Stomach (tissue), 9 donors: ENCODE data around the gene GRIA1. TPM values are rescaled to one million over a fixed set of nuclear protein-coding genes. Genes with fewer than 3 reads are reported as not detected.

ENCODE experiments used
- DNase-seq, 2 donors: peaks; one replicate each; pipeline versions ENCODE4 v3.0.0 to v3.0.0-alpha.2; 2013 to 2019
- H3K27ac ChIP-seq, 5 donors: fragments of 200-600 bp in 4 of 5; sonication (generic) in 4 of 5; one replicate each; pipeline ENCODE4 v1.5.1; 2013 to 2019; ENCODE audit warnings: mild to moderate bottlenecking in 1 of 5, moderate library complexity in 1 of 5
- H3K27me3 ChIP-seq, 3 donors: fragments of 200-600 bp; sonication (generic); one replicate each; pipeline ENCODE4 v1.5.1; 2017 to 2019; ENCODE audit warnings: mixed run types in 1 of 3
- H3K36me3 ChIP-seq, 4 donors: fragments of 200-600 bp; sonication (generic); 1 replicate in 3 of 4; 2 replicates in 1 of 4; pipeline ENCODE4 v1.5.1; 2016 to 2019
- H3K4me1 ChIP-seq, 4 donors: fragments of 200-600 bp; sonication (generic); one replicate each; pipeline ENCODE4 v1.5.1; 2016 to 2019
- H3K4me3 ChIP-seq, 4 donors: fragments of 200-600 bp; sonication (generic) in 3 of 4; one replicate each; pipeline ENCODE4 v1.5.1; 2016 to 2019; ENCODE audit warnings: mild to moderate bottlenecking in 1 of 4
- H3K9me3 ChIP-seq, 4 donors: fragments of 200-600 bp; sonication (generic); one replicate each; pipeline ENCODE4 v1.5.1; 2016 to 2019
- CTCF ChIP-seq, 7 experiments: fragments of 450-650 bp in 4 of 7; fragments of 200-600 bp in 3 of 7; sonication (generic) in 3 of 7; IDR thresholded peaks; one replicate each; pipeline ENCODE4 v1.5.1; 2016 to 2019; ENCODE audit warnings: antibody characterized with exemption in 7 of 7, control low read depth in 2 of 7, mild to moderate bottlenecking in 1 of 7
- EP300 ChIP-seq: sonication (generic); formaldehyde crosslinking; IDR thresholded peaks from one replicate; pipeline ENCODE4 v1.6.1; 2017; ENCODE audit warnings: antibody characterized with exemption
- POLR2A ChIP-seq, 4 donors: fragments of 450-650 bp; IDR thresholded peaks; one replicate each; pipeline ENCODE4 v1.6.1; 2016; ENCODE audit warnings: antibody characterized with exemption in 4 of 4, control low read depth in 2 of 4, mild to moderate bottlenecking in 1 of 4, moderate library complexity in 1 of 4
- POLR2AphosphoS5 ChIP-seq, 3 donors: sonication (generic); formaldehyde crosslinking; IDR thresholded peaks; one replicate each; pipeline ENCODE4 v1.6.1; 2016; ENCODE audit warnings: antibody characterized with exemption in 3 of 3
- WGBS, 5 donors: extraction: QIAGEN DNeasy Blood & Tissue Kit in 3 of 5; methylation state at CpG; one replicate each; pipeline versions ENCODE4 v1.1.5 to v1.1.7; 2013 to 2018; 5-methylcytosine and 5-hydroxymethylcytosine counted together
- intact Hi-C: fragments of 100-400 bp; cut with DNase I; formaldehyde crosslinking; loops from one replicate; pipeline ENCODE4 v1.15.1; 2023; ENCODE audit warnings: low total_unique reads
- polyA plus RNA-seq, 3 donors: library from polyadenylated mRNA; stranded (reverse); fragments of 200-250 nt; gene quantifications; one replicate each; pipeline ENCODE4 v1.2.3, GENCODE V29; 2013
- total RNA-seq, 5 donors: library from RNA; depleted of rRNA; stranded (reverse); fragments of >200 nt; gene quantifications; one replicate each; pipeline versions ENCODE4 v1.1.0 to v1.2.3, GENCODE V29; 2014 to 2016
- donor health status: healthy with polysubstance abuse.
- donor health status: Bipolar disorder and iron deficiency.
- donor health status: healthy.

Gene GRIA1
- total and polyA plus RNA-seq, 8 donors: 0.03 to 2.6 (median 0.29) TPM; not detected in 3

GRCh38 chr5:153598099-153598498 lies 107.6 kb downstream of the GRIA1 start:
- TF ChIP-seq POLR2A (IDR thresholded peaks at IDR 0.05): no peak
- no peak for TF ChIP-seq POLR2AphosphoS5 (IDR thresholded peaks at IDR 0.05)
- no peak for TF ChIP-seq CTCF (IDR thresholded peaks at IDR 0.05)
- TF ChIP-seq EP300: no peak
- H3K36me3 ChIP-seq: no peaks in the 10 kb centered on the region
- no peak for DNase-seq

GRCh38 chr5:153601377-153601776 lies 110.9 kb downstream of the GRIA1 start:
- WGBS, 5 donors: 57 to 67% (median 64%) methylated on average over 1 of the region's 1 CpG
- Histone ChIP-seq H3K4me3 (no peak overlapping the region), H3K27ac (no peak overlapping the region), H3K27me3 (no peaks in the 10 kb centered on the region), H3K9me3 (no peaks in the 10 kb centered on the region), H3K36me3 (no peaks in the 10 kb centered on the region), H3K4me1 (no peaks in the 10 kb centered on the region)
- TF ChIP-seq EP300 (no peak), POLR2AphosphoS5 (IDR thresholded peaks at IDR 0.05) (no peak), POLR2A (IDR thresholded peaks at IDR 0.05) (no peak), CTCF (IDR thresholded peaks at IDR 0.05) (no peak)
- intact Hi-C loops: no loop called here
- no peak for DNase-seq

More at GRCh38 chr5:153598099-153598498, 107.6 kb downstream of the GRIA1 start:
- Histone ChIP-seq H3K4me1 (no peaks in the 10 kb centered on the region), H3K4me3 (no peak overlapping the region), H3K9me3 (no peaks in the 10 kb centered on the region), H3K27ac (no peak overlapping the region), H3K27me3 (no peaks in the 10 kb centered on the region)
- intact Hi-C loops: no loop called here

GRCh38 chr5:153605386-153605785 lies 114.9 kb downstream of the GRIA1 start:
- no peaks in the 10 kb centered on the region for H3K4me1 ChIP-seq
- H3K27ac ChIP-seq: no peak overlapping the region
- DNase-seq: no peak
- H3K9me3 ChIP-seq: no peaks in the 10 kb centered on the region
- TF ChIP-seq POLR2A (IDR thresholded peaks at IDR 0.05) (no peak), EP300 (no peak), CTCF (IDR thresholded peaks at IDR 0.05) (no peak), POLR2AphosphoS5 (IDR thresholded peaks at IDR 0.05) (no peak)
- H3K4me3 ChIP-seq: no peak overlapping the region
- no peaks in the 10 kb centered on the region for H3K27me3 ChIP-seq
- intact Hi-C loops: no loop called here
- no peaks in the 10 kb centered on the region for H3K36me3 ChIP-seq
- WGBS, 5 donors: 49 to 88% (median 75%) methylated on average over 1 of the region's 1 CpG

- Histone ChIP-seq H3K9me3 (no peaks in the 10 kb centered on the region), H3K4me3 (no peak overlapping the region), H3K27me3 (no peaks in the 10 kb centered on the region), H3K4me1 (no peaks in the 10 kb centered on the region), H3K27ac (no peak overlapping the region), H3K36me3 (no peaks in the 10 kb centered on the region)
- no peak for DNase-seq
- no peak for TF ChIP-seq POLR2AphosphoS5 (IDR thresholded peaks at IDR 0.05)
- no peak for TF ChIP-seq POLR2A (IDR thresholded peaks at IDR 0.05)
- intact Hi-C loops: no loop called here
Measured at GRCh38 chr5:153610009-153610408, 119.5 kb downstream of the GRIA1 start.

GRCh38 chr5:153610811-153611210 lies 120.3 kb downstream of the GRIA1 start:
- H3K27me3 ChIP-seq: no peaks in the 10 kb centered on the region
- DNase-seq: no peak
- no peak overlapping the region for H3K4me3 ChIP-seq
- H3K4me1 ChIP-seq: no peaks in the 10 kb centered on the region
- no peaks in the 10 kb centered on the region for H3K36me3 ChIP-seq
- no peak for TF ChIP-seq CTCF (IDR thresholded peaks at IDR 0.05)
- TF ChIP-seq POLR2AphosphoS5 (IDR thresholded peaks at IDR 0.05): no peak
- no peak for TF ChIP-seq EP300
- TF ChIP-seq POLR2A (IDR thresholded peaks at IDR 0.05): no peak
- intact Hi-C loops: no loop called here
- no peak overlapping the region for H3K27ac ChIP-seq
- H3K9me3 ChIP-seq: no peaks in the 10 kb centered on the region
- 71 to 85% (median 79%) methylated on average over 3 of the region's 3 CpGs for WGBS, 5 donors
